NK-92 (cell line): ENCODE data around the gene CA5B.
"Not testable (repeated sequence)": the region's sequence is repeated elsewhere in the genome, so short reads cannot be mapped to it uniquely, and the experiment has no call there.

Experiments used
- DNase-seq: peaks from one replicate; lab custom pipeline; 2025; ENCODE audit not compliant: unreplicated experiment; lab: John Stamatoyannopoulos, UW

The CA5B gene

GRCh38 chrX:15747626-15748173 is 9.6 kb downstream of the CA5B start:
- DNase-seq = no peak

- DNase-seq = no peak
Measured at GRCh38 chrX:15748841-15749240, 10.8 kb downstream of the CA5B start.

GRCh38 chrX:15749642-15750610 is 11.9 kb downstream of the CA5B start:
- no peak for DNase-seq

- no peak for DNase-seq
Measured at GRCh38 chrX:15750611-15751154, 12.6 kb downstream of the CA5B start.

- no peak for DNase-seq
Measured at GRCh38 chrX:15751155-15751819, 13.2 kb downstream of the CA5B start.

GRCh38 chrX:15755091-15755490 is 17.0 kb downstream of the CA5B start:
- DNase-seq = no peak

- DNase-seq = no peak
Measured at GRCh38 chrX:15758140-15758539, 20.1 kb downstream of the CA5B start.

- not testable (repeated sequence) for DNase-seq
Measured at GRCh38 chrX:15759886-15760285, 21.8 kb downstream of the CA5B start.

- DNase-seq = no peak
Measured at GRCh38 chrX:15761564-15762191, 23.6 kb downstream of the CA5B start.

- no peak for DNase-seq
Measured at GRCh38 chrX:15769300-15769954, 31.4 kb downstream of the CA5B start.

- no peak for DNase-seq
Measured at GRCh38 chrX:15781961-15782699, 44.1 kb downstream of the CA5B start.

- no peak for DNase-seq
Measured at GRCh38 chrX:15785176-15785750, 47.2 kb downstream of the CA5B start.

- no peak for DNase-seq
Measured at GRCh38 chrX:15786915-15787314, 48.8 kb downstream of the CA5B start.

GRCh38 chrX:15789979-15790768 is 52.1 kb downstream of the CA5B start, which contains the start of gene ZRSR2:
TSS of gene ZRSR2 (plus strand) at chrX:15790484. CDS start at chrX:15790496, 12 bp downstream.
- peak; percentile 8 for DNase-seq

GRCh38 chrX:15790769-15791290 is 52.8 kb downstream of the CA5B start:
- no peak for DNase-seq

- DNase-seq = no peak
Measured at GRCh38 chrX:15797707-15798106, 59.6 kb downstream of the CA5B start.

- no peak for DNase-seq
Measured at GRCh38 chrX:15804563-15804962, 66.5 kb downstream of the CA5B start.

GRCh38 chrX:15808254-15808653 is 70.2 kb downstream of the CA5B start:
- DNase-seq = no peak
